ENCODE data around the gene GPSM3. TPM values are rescaled to one million over a fixed set of nuclear protein-coding genes. Genes with fewer than 3 reads are reported as not detected.
A peak's percentile ranks its signal among the peaks of the same experiment; 100 is the strongest.

Gene GPSM3
- total and polyA plus RNA-seq, 2 of the 13 experiments (the other 11 are each of a cell fraction or from before 2014, with no cell fraction given): 0.18 to 6.2 TPM

- TF ChIP-seq SP5 (CRISPR knock-in tag; IDR thresholded peaks at IDR 0.05; ENCODE audit: borderline replicate concordance, low read depth): peak; percentile 65; the same call in 1 of the 2 replicates
- TF ChIP-seq ZNF264 (CRISPR knock-in tag; IDR thresholded peaks at IDR 0.05): peak; percentile 40; the same call in 1 of the 2 replicates
- TF ChIP-seq, protein P1, sequence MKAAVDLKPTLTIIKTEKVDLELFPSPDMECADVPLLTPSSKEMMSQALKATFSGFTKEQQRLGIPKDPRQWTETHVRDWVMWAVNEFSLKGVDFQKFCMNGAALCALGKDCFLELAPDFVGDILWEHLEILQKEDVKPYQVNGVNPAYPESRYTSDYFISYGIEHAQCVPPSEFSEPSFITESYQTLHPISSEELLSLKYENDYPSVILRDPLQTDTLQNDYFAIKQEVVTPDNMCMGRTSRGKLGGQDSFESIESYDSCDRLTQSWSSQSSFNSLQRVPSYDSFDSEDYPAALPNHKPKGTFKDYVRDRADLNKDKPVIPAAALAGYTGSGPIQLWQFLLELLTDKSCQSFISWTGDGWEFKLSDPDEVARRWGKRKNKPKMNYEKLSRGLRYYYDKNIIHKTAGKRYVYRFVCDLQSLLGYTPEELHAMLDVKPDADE (CRISPR knock-in tag; IDR thresholded peaks at IDR 0.05): 0 out of 2 replicates have a peak, but pooled peaks have one; percentile 48
- TF ChIP-seq ZNF18 (CRISPR knock-in tag; IDR thresholded peaks at IDR 0.05; ENCODE audit: insufficient replicate concordance): peak; percentile 36
- no peak; a peak in 1 of 4 replicates for TF ChIP-seq KLF16 (CRISPR knock-in tag; IDR thresholded peaks at IDR 0.05)
- TF ChIP-seq ZKSCAN8 (CRISPR knock-in tag; IDR thresholded peaks at IDR 0.05; ENCODE audit: borderline replicate concordance): no peak
- TF ChIP-seq ZNF782 (CRISPR knock-in tag; IDR thresholded peaks at IDR 0.05; ENCODE audit: borderline replicate concordance): peak; percentile 42; the same call in 1 of the 2 replicates
- TF ChIP-seq THYN1 (CRISPR knock-in tag; IDR thresholded peaks at IDR 0.05; ENCODE audit: borderline replicate concordance, low read depth): no peak
- TF ChIP-seq, protein P2, sequence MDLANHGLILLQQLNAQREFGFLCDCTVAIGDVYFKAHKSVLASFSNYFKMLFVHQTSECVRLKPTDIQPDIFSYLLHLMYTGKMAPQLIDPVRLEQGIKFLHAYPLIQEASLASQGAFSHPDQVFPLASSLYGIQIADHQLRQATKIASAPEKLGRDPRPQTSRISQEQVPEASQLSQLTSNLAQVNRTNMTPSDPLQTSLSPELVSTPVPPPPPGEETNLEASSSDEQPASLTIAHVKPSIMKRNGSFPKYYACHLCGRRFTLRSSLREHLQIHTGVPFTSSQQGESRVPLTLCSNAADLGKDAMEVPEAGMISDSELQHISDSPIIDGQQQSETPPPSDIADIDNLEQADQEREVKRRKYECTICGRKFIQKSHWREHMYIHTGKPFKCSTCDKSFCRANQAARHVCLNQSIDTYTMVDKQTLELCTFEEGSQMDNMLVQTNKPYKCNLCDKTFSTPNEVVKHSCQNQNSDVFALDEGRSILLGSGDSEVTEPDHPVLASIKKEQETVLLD (CRISPR knock-in tag; IDR thresholded peaks at IDR 0.05; ENCODE audit: low read depth): no peak
- TF ChIP-seq THAP7 (CRISPR knock-in tag; IDR thresholded peaks at IDR 0.05): no peak
- TF ChIP-seq NR2F6 (IDR thresholded peaks at IDR 0.05): 0 out of 2 replicates have a peak, but pooled peaks have one; percentile 6
- no peak for TF ChIP-seq NR2F6 (CRISPR knock-in tag; IDR thresholded peaks at IDR 0.05)
- no peak; the same call in 1 of the 2 replicates for TF ChIP-seq HDAC1 (CRISPR knock-in tag; IDR thresholded peaks at IDR 0.05)
- TF ChIP-seq NAIF1 (CRISPR knock-in tag; IDR thresholded peaks at IDR 0.05; ENCODE audit: borderline replicate concordance): no peak
- peak; percentile 99 for TF ChIP-seq SRSF1 (optimal IDR thresholded peaks at IDR 0.05; ENCODE audit: low read depth, low read length)
- TF ChIP-seq, protein P3, sequence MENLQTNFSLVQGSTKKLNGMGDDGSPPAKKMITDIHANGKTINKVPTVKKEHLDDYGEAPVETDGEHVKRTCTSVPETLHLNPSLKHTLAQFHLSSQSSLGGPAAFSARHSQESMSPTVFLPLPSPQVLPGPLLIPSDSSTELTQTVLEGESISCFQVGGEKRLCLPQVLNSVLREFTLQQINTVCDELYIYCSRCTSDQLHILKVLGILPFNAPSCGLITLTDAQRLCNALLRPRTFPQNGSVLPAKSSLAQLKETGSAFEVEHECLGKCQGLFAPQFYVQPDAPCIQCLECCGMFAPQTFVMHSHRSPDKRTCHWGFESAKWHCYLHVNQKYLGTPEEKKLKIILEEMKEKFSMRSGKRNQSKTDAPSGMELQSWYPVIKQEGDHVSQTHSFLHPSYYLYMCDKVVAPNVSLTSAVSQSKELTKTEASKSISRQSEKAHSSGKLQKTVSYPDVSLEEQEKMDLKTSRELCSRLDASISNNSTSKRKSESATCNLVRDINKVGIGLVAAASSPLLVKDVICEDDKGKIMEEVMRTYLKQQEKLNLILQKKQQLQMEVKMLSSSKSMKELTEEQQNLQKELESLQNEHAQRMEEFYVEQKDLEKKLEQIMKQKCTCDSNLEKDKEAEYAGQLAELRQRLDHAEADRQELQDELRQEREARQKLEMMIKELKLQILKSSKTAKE (CRISPR knock-in tag; IDR thresholded peaks at IDR 0.05; ENCODE audit: borderline replicate concordance): no peak
- TF ChIP-seq TMF1 (CRISPR knock-in tag; IDR thresholded peaks at IDR 0.05; ENCODE audit: low read depth): no peak
- no peak; the same call in none of the 2 replicates for TF ChIP-seq PPARG (CRISPR knock-in tag; conservative IDR thresholded peaks at IDR 0.05)
- TF ChIP-seq MXD1 (CRISPR knock-in tag; IDR thresholded peaks at IDR 0.05): peak; percentile 41; the same call in 1 of the 2 replicates
These were observed 16.6 kb downstream of the GPSM3 start, which contains the start of gene AGPAT1 (continued) for GRCh38 chr6:32175711-32176475.
